ENCODE measurements around the gene CPA1.

Gene CPA1

DNA sequence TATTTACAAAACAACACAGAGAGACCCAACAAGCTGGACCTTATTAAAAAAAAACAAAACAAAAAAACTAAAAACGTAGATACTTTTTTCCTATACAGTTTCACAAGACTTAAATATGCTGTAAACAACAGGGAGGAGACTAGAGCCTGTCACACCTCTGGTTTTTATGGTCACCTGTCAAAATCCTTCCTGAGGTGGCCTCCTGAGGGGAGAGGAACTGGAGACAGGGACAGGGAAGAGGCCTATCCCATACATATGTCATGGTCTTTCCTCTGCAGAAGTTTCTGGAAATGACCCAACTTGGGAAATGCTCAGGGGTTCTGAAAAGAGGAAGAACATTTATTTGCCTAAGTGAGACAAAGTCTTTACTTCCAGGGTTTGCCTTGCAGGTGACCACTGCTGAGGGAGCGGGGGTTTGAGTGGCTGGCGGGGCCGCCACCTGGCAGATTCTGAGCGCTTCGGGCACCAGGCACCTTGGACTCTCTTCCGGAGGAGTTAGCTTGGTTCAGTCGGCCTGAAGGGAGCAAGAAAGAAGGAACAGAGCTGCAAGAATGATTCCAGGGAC lies 18.3 kb downstream of the CPA1 start:
- H3K27ac ChIP-seq (replicated peaks) = no peak overlapping the region
- H3K4me3 ChIP-seq (replicated peaks; ENCODE audit: insufficient read depth, low read length) = no peak overlapping the region
- DNase-seq (ENCODE audit: low read depth in 1 of 2, low spot score in 1 of 2) = peak in 1 of 2 experiments; percentile 16
- H3K27me3 ChIP-seq (ENCODE audit: insufficient read depth, poor library complexity, severe bottlenecking) = no peaks in the 10 kb centered on the region
- TF ChIP-seq, protein P1, sequence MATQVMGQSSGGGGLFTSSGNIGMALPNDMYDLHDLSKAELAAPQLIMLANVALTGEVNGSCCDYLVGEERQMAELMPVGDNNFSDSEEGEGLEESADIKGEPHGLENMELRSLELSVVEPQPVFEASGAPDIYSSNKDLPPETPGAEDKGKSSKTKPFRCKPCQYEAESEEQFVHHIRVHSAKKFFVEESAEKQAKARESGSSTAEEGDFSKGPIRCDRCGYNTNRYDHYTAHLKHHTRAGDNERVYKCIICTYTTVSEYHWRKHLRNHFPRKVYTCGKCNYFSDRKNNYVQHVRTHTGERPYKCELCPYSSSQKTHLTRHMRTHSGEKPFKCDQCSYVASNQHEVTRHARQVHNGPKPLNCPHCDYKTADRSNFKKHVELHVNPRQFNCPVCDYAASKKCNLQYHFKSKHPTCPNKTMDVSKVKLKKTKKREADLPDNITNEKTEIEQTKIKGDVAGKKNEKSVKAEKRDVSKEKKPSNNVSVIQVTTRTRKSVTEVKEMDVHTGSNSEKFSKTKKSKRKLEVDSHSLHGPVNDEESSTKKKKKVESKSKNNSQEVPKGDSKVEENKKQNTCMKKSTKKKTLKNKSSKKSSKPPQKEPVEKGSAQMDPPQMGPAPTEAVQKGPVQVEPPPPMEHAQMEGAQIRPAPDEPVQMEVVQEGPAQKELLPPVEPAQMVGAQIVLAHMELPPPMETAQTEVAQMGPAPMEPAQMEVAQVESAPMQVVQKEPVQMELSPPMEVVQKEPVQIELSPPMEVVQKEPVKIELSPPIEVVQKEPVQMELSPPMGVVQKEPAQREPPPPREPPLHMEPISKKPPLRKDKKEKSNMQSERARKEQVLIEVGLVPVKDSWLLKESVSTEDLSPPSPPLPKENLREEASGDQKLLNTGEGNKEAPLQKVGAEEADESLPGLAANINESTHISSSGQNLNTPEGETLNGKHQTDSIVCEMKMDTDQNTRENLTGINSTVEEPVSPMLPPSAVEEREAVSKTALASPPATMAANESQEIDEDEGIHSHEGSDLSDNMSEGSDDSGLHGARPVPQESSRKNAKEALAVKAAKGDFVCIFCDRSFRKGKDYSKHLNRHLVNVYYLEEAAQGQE (IDR thresholded peaks at IDR 0.05; ENCODE audit: insufficient replicate concordance, low read depth) = no peak
- TF ChIP-seq, protein P2, sequence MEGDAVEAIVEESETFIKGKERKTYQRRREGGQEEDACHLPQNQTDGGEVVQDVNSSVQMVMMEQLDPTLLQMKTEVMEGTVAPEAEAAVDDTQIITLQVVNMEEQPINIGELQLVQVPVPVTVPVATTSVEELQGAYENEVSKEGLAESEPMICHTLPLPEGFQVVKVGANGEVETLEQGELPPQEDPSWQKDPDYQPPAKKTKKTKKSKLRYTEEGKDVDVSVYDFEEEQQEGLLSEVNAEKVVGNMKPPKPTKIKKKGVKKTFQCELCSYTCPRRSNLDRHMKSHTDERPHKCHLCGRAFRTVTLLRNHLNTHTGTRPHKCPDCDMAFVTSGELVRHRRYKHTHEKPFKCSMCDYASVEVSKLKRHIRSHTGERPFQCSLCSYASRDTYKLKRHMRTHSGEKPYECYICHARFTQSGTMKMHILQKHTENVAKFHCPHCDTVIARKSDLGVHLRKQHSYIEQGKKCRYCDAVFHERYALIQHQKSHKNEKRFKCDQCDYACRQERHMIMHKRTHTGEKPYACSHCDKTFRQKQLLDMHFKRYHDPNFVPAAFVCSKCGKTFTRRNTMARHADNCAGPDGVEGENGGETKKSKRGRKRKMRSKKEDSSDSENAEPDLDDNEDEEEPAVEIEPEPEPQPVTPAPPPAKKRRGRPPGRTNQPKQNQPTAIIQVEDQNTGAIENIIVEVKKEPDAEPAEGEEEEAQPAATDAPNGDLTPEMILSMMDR (IDR thresholded peaks at IDR 0.05; ENCODE audit: insufficient read depth, low read length) = no peak
- TF ChIP-seq GABPA (IDR thresholded peaks at IDR 0.05; ENCODE audit: low read depth) = no peak
- no peak; the same call in 1 of the 2 replicates for TF ChIP-seq SPI1 (IDR thresholded peaks at IDR 0.05; ENCODE audit: borderline replicate concordance, low read depth)
- TF ChIP-seq POLR2AphosphoS5 (IDR thresholded peaks at IDR 0.05; ENCODE audit: low read depth) = no peak

DNA sequence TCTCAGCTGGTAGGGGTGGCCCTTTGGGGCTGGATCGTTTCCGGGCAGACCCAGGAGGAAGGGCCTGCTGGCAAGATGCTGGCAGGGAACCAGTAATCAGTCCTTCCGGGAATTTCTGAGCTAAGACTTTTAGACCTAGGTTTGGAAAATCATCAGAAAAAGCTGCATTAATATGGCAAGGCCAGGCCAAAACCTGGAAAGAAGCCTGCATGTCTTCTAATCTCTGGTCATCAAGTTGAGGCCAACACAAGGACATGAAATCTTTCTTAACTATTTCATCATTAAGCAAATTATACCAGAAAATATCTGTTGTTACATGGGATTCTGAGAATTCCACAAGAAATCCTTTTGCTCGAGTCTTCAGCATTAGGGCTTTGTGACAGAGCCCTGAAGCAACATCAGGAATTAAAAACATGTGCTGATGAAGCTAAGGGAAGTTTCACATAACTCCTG lies 19.9 kb downstream of the CPA1 start:
- H3K27me3 ChIP-seq (ENCODE audit: insufficient read depth, poor library complexity, severe bottlenecking) = no peaks in the 10 kb centered on the region
- no peak for DNase-seq (ENCODE audit: low read depth in 1 of 2, low spot score in 1 of 2)
- no peak overlapping the region for H3K27ac ChIP-seq (replicated peaks)
- H3K4me3 ChIP-seq (replicated peaks; ENCODE audit: insufficient read depth, low read length) = no peak overlapping the region
- TF ChIP-seq, protein P1 (IDR thresholded peaks at IDR 0.05; ENCODE audit: insufficient replicate concordance, low read depth) = no peak
- TF ChIP-seq, protein P2 (IDR thresholded peaks at IDR 0.05; ENCODE audit: insufficient read depth, low read length) = no peak
- TF ChIP-seq GABPA (IDR thresholded peaks at IDR 0.05; ENCODE audit: low read depth) (no peak), POLR2AphosphoS5 (IDR thresholded peaks at IDR 0.05; ENCODE audit: low read depth) (no peak), SPI1 (IDR thresholded peaks at IDR 0.05; ENCODE audit: borderline replicate concordance, low read depth) (no peak)

DNA sequence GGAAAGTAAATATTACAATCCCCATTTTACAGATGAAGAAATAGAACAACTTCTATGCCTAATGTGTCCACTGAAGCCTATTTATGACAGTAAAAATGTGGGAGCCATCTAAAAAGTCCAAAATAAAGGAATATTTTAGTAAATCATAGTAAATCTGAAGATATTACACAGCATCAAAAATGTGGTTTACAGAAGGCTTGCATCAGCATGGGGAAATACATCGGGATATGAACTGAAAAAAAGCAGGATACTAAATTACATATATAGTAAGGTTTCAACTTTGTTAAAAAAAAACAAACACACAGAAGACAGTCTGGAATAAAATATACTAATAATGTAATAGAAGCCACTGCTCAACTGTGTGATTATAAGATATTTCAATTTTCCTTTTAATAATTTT lies 20.8 kb downstream of the CPA1 start:
- H3K4me3 ChIP-seq (replicated peaks; ENCODE audit: insufficient read depth, low read length) = no peak overlapping the region
- TF ChIP-seq SPI1 (IDR thresholded peaks at IDR 0.05; ENCODE audit: borderline replicate concordance, low read depth) (no peak), GABPA (IDR thresholded peaks at IDR 0.05; ENCODE audit: low read depth) (no peak), POLR2AphosphoS5 (IDR thresholded peaks at IDR 0.05; ENCODE audit: low read depth) (no peak)
- TF ChIP-seq, protein P1 (IDR thresholded peaks at IDR 0.05; ENCODE audit: insufficient replicate concordance, low read depth) = no peak
- TF ChIP-seq, protein P2 (IDR thresholded peaks at IDR 0.05; ENCODE audit: insufficient read depth, low read length) = no peak
- no peak for DNase-seq (ENCODE audit: low read depth in 1 of 2, low spot score in 1 of 2)
- no peaks in the 10 kb centered on the region for H3K27me3 ChIP-seq (ENCODE audit: insufficient read depth, poor library complexity, severe bottlenecking)
- no peak overlapping the region for H3K27ac ChIP-seq (replicated peaks)

Measured in HL-60 (cell line).